ENCODE results near the gene ANKFY1.

- TF ChIP-seq POLR2AphosphoS5 (IDR thresholded peaks at IDR 0.05) = no peak
- TF ChIP-seq, protein P1, sequence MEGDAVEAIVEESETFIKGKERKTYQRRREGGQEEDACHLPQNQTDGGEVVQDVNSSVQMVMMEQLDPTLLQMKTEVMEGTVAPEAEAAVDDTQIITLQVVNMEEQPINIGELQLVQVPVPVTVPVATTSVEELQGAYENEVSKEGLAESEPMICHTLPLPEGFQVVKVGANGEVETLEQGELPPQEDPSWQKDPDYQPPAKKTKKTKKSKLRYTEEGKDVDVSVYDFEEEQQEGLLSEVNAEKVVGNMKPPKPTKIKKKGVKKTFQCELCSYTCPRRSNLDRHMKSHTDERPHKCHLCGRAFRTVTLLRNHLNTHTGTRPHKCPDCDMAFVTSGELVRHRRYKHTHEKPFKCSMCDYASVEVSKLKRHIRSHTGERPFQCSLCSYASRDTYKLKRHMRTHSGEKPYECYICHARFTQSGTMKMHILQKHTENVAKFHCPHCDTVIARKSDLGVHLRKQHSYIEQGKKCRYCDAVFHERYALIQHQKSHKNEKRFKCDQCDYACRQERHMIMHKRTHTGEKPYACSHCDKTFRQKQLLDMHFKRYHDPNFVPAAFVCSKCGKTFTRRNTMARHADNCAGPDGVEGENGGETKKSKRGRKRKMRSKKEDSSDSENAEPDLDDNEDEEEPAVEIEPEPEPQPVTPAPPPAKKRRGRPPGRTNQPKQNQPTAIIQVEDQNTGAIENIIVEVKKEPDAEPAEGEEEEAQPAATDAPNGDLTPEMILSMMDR (IDR thresholded peaks at IDR 0.05) = no peak
- TF ChIP-seq POLR2A (IDR thresholded peaks at IDR 0.05) = no peak
- TF ChIP-seq EP300 (IDR thresholded peaks at IDR 0.05) = no peak
Observed at GRCh38 chr17:4220655-4221054, 43.1 kb downstream of the ANKFY1 start.
